ENCODE results near the gene STX18. TPM values are rescaled to one million over a fixed set of nuclear protein-coding genes. Genes with fewer than 3 reads are reported as not detected.

STX18 gene
- total and polyA plus RNA-seq, 2 experiments from 2014 or later = 15.9 to 18.1 TPM

DNA sequence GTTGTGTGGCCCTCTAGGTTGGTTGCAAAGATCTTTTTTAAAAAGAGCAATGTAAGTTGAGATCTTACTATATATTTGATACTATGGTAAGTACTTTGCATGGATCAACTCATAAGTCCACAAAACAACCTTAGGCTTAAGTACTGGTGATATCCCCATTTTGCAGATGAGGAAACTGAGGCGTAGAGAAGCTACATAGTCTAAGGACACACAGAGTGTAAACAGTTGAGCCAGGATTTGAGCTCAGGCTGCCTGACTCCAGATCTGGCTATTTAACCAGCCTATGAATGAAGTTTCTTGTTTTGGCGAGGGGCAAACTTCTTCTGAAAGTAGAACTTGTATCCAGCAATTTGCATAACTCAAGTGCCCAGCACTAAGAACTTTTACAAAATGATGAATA is 38.6 kb upstream of the STX18 start:
- no peaks in the 10 kb centered on the region; the same call in 1 of the 2 replicates for H3F3A ChIP-seq (replicated peaks; ENCODE audit: low read depth)
- H3K4me3 ChIP-seq = no peak overlapping the region
- H3K27ac Mint-ChIP-seq = no peak overlapping the region
- H3K27ac ChIP-seq (ENCODE audit: low read depth) = no peak overlapping the region
- H3K4me2 ChIP-seq = no peak overlapping the region
- peaks cover 20% of the 10 kb centered on the region for H3K4me1 Mint-ChIP-seq
- no peak overlapping the region for H2AFZ ChIP-seq
- no peaks in the 10 kb centered on the region for H3K79me2 ChIP-seq (replicated peaks; ENCODE audit: insufficient read depth)
- ATAC-seq = no peak
- peaks cover 13% of the 10 kb centered on the region for H4K20me1 ChIP-seq (replicated peaks; ENCODE audit: insufficient read depth)
- no peaks in the 10 kb centered on the region for H3K9me2 ChIP-seq (ENCODE audit: insufficient read depth)
- peaks cover 6% of the 10 kb centered on the region for H3K27me3 Mint-ChIP-seq (ENCODE audit: insufficient read depth, low read depth, poor library complexity)
- TF ChIP-seq, protein P1, sequence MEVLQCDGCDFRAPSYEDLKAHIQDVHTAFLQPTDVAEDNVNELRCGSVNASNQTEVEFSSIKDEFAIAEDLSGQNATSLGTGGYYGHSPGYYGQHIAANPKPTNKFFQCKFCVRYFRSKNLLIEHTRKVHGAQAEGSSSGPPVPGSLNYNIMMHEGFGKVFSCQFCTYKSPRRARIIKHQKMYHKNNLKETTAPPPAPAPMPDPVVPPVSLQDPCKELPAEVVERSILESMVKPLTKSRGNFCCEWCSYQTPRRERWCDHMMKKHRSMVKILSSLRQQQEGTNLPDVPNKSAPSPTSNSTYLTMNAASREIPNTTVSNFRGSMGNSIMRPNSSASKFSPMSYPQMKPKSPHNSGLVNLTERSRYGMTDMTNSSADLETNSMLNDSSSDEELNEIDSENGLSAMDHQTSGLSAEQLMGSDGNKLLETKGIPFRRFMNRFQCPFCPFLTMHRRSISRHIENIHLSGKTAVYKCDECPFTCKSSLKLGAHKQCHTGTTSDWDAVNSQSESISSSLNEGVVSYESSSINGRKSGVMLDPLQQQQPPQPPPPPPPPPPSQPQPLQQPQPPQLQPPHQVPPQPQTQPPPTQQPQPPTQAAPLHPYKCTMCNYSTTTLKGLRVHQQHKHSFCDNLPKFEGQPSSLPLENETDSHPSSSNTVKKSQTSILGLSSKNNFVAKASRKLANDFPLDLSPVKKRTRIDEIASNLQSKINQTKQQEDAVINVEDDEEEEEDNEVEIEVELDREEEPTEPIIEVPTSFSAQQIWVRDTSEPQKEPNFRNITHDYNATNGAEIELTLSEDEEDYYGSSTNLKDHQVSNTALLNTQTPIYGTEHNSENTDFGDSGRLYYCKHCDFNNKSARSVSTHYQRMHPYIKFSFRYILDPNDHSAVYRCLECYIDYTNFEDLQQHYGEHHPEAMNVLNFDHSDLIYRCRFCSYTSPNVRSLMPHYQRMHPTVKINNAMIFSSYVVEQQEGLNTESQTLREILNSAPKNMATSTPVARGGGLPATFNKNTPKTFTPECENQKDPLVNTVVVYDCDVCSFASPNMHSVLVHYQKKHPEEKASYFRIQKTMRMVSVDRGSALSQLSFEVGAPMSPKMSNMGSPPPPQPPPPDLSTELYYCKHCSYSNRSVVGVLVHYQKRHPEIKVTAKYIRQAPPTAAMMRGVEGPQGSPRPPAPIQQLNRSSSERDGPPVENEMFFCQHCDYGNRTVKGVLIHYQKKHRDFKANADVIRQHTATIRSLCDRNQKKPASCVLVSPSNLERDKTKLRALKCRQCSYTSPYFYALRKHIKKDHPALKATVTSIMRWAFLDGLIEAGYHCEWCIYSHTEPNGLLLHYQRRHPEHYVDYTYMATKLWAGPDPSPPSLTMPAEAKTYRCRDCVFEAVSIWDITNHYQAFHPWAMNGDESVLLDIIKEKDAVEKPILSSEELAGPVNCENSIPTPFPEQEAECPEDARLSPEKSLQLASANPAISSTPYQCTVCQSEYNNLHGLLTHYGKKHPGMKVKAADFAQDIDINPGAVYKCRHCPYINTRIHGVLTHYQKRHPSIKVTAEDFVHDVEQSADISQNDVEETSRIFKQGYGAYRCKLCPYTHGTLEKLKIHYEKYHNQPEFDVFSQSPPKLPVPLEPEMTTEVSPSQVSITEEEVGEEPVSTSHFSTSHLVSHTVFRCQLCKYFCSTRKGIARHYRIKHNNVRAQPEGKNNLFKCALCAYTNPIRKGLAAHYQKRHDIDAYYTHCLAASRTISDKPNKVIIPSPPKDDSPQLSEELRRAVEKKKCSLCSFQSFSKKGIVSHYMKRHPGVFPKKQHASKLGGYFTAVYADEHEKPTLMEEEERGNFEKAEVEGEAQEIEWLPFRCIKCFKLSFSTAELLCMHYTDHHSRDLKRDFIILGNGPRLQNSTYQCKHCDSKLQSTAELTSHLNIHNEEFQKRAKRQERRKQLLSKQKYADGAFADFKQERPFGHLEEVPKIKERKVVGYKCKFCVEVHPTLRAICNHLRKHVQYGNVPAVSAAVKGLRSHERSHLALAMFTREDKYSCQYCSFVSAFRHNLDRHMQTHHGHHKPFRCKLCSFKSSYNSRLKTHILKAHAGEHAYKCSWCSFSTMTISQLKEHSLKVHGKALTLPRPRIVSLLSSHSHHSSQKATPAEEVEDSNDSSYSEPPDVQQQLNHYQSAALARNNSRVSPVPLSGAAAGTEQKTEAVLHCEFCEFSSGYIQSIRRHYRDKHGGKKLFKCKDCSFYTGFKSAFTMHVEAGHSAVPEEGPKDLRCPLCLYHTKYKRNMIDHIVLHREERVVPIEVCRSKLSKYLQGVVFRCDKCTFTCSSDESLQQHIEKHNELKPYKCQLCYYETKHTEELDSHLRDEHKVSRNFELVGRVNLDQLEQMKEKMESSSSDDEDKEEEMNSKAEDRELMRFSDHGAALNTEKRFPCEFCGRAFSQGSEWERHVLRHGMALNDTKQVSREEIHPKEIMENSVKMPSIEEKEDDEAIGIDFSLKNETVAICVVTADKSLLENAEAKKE (CRISPR knock-in tag; IDR thresholded peaks at IDR 0.05) = no peak
- no peak for TF ChIP-seq JUNB (IDR thresholded peaks at IDR 0.05; ENCODE audit: unreplicated experiment)
- no peak for TF ChIP-seq EZH2phosphoT487 (IDR thresholded peaks at IDR 0.05; ENCODE audit: unreplicated experiment)
- no peak for TF ChIP-seq POLR2AphosphoS5 (IDR thresholded peaks at IDR 0.05; ENCODE audit: low read depth)
- TF ChIP-seq, protein P2, sequence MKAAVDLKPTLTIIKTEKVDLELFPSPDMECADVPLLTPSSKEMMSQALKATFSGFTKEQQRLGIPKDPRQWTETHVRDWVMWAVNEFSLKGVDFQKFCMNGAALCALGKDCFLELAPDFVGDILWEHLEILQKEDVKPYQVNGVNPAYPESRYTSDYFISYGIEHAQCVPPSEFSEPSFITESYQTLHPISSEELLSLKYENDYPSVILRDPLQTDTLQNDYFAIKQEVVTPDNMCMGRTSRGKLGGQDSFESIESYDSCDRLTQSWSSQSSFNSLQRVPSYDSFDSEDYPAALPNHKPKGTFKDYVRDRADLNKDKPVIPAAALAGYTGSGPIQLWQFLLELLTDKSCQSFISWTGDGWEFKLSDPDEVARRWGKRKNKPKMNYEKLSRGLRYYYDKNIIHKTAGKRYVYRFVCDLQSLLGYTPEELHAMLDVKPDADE (IDR thresholded peaks at IDR 0.05) = no peak
- TF ChIP-seq STAT1 (IDR thresholded peaks at IDR 0.05; ENCODE audit: unreplicated experiment) = no peak
- TF ChIP-seq, protein P3, sequence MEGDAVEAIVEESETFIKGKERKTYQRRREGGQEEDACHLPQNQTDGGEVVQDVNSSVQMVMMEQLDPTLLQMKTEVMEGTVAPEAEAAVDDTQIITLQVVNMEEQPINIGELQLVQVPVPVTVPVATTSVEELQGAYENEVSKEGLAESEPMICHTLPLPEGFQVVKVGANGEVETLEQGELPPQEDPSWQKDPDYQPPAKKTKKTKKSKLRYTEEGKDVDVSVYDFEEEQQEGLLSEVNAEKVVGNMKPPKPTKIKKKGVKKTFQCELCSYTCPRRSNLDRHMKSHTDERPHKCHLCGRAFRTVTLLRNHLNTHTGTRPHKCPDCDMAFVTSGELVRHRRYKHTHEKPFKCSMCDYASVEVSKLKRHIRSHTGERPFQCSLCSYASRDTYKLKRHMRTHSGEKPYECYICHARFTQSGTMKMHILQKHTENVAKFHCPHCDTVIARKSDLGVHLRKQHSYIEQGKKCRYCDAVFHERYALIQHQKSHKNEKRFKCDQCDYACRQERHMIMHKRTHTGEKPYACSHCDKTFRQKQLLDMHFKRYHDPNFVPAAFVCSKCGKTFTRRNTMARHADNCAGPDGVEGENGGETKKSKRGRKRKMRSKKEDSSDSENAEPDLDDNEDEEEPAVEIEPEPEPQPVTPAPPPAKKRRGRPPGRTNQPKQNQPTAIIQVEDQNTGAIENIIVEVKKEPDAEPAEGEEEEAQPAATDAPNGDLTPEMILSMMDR (conservative IDR thresholded peaks at IDR 0.05; ENCODE audit: low read depth in 2 of 2) = no peak
- TF ChIP-seq ZNF114 (CRISPR knock-in tag; IDR thresholded peaks at IDR 0.05) = no peak
- peaks cover 8% of the 10 kb centered on the region for H3K27me3 ChIP-seq (ENCODE audit: insufficient read depth)
- H3K36me3 ChIP-seq (ENCODE audit: insufficient read depth) = no peaks in the 10 kb centered on the region; the same call in 1 of the 2 replicates
- DNase-seq (ENCODE audit: low spot score) = no peak
- H3K4me1 ChIP-seq (ENCODE audit: insufficient read depth) = 0 out of 2 replicates have a peak, but pooled peaks cover 3% of the 10 kb centered on the region
- H3K36me3 Mint-ChIP-seq (ENCODE audit: low read depth) = peaks cover 3% of the 10 kb centered on the region; the same call in 2 of the 3 replicates
- no peaks in the 10 kb centered on the region for H3K9me3 Mint-ChIP-seq
- no peak overlapping the region for H3K4me3 Mint-ChIP-seq
